Measurements from ENCODE around the gene GJE1.

- no peak for TF ChIP-seq CTCF (IDR thresholded peaks at IDR 0.05)
- TF ChIP-seq POLR2AphosphoS5 (IDR thresholded peaks at IDR 0.05) = no peak
Observed at GRCh38 chr6:142132625-142133024, at the start of gene GJE1.

Data from prostate gland (tissue), 2 donors.